ENCODE data around the gene AKAP4.

The AKAP4 gene

GRCh38 chrX:50188859-50189600, 11.8 kb downstream of the AKAP4 start:
- Histone ChIP-seq H3K27me3 (ENCODE audit: insufficient read depth, insufficient read length) (no peaks in the 10 kb centered on the region), H3K4me3 (ENCODE audit: insufficient read length, low read depth) (no peak overlapping the region), H3K9me3 (ENCODE audit: insufficient read depth, low read length) (no peaks in the 10 kb centered on the region; the same call in 1 of the 2 replicates), H3K9ac (ENCODE audit: insufficient read length, low read depth) (no peak overlapping the region), H3K36me3 (ENCODE audit: insufficient read depth, insufficient read length, low read length) (no peaks in the 10 kb centered on the region), H3K4me1 (ENCODE audit: insufficient read depth, insufficient read length) (no peaks in the 10 kb centered on the region)
- no peak for TF ChIP-seq YY1 (IDR thresholded peaks at IDR 0.05; ENCODE audit: insufficient read depth, insufficient read length)
- no peak for TF ChIP-seq ZNF274 (IDR thresholded peaks at IDR 0.05; ENCODE audit: low read depth, low read length)
- no peak for TF ChIP-seq SUZ12 (IDR thresholded peaks at IDR 0.05; ENCODE audit: extremely low read depth, insufficient read depth, insufficient read length)
- DNase-seq (ENCODE audit: low read depth, low spot score), result no peak

DNA sequence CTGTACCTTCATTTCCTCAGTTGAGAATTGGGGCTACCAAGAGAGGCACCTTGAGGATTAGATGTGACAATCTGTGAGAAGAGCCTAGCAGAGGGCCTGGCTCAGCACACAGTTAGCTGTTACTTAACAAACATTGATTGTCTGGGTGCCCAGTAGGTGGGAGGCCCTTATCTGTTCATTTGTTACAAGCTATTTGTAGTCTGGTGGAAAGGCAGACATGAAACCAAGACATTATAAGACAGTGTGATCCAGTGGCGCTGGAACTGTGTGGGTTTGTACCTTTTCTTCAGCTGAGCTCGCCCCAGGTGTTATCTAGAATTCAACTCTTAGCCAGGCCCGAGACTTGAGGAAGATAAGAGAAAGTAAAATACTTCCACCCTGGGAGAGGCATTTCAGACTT, 16.9 kb downstream of the AKAP4 start:
- Histone ChIP-seq H3K4me1 (ENCODE audit: insufficient read depth, insufficient read length) (no peaks in the 10 kb centered on the region), H3K36me3 (ENCODE audit: insufficient read depth, insufficient read length, low read length) (no peaks in the 10 kb centered on the region), H3K9me3 (ENCODE audit: insufficient read depth, low read length) (no peaks in the 10 kb centered on the region), H3K4me3 (ENCODE audit: insufficient read length, low read depth) (no peak overlapping the region), H3K27me3 (ENCODE audit: insufficient read depth, insufficient read length) (no peaks in the 10 kb centered on the region), H3K9ac (ENCODE audit: insufficient read length, low read depth) (no peak overlapping the region)
- TF ChIP-seq YY1 (IDR thresholded peaks at IDR 0.05; ENCODE audit: insufficient read depth, insufficient read length), result no peak
- TF ChIP-seq SUZ12 (IDR thresholded peaks at IDR 0.05; ENCODE audit: extremely low read depth, insufficient read depth, insufficient read length), result no peak
- no peak for TF ChIP-seq ZNF274 (IDR thresholded peaks at IDR 0.05; ENCODE audit: low read depth, low read length)
- no peak for DNase-seq (ENCODE audit: low read depth, low spot score)

DNA sequence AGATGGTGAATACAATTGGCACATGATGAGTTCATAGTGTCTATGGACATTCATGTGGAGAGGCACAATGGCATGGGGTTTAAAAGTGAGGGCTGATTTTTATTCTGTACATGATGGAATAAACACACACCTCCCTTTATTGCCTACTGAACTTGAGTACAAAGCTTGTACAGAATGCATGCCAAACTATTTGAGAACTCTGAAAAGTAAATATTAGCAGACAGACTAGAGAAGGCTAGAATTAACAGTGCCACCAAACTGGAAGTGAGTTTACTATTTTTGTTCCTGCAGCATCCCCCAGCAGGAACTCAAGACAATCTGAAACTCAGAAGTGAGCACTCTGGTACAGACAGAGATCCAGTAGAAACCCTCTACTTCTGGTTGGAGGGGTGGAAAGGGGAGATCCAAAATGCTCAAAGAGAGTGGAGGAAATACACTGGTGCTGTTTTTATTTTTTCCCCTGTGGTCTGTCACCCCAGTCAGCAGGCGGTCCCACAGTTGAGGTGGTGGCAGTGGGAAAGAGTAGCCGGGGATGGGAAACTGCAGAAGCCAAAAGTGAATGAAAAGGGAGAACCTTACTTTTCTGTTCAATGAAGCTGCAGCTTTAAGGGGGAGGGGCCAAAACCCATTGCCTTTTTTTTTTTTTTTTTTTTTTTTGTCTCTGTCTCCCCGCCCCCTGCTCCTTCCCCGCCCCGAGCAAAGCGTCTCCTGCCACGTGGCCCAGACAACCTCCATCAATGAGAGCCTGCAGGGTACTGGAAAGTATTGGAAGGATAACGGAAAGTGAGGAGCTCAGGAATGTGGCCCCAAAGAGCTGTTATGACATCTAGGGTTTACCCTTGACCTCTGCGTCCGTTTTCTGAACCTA, 20.5 kb downstream of the AKAP4 start:
- Histone ChIP-seq H3K9ac (ENCODE audit: insufficient read length, low read depth) (no peak overlapping the region), H3K4me1 (ENCODE audit: insufficient read depth, insufficient read length) (no peaks in the 10 kb centered on the region), H3K9me3 (ENCODE audit: insufficient read depth, low read length) (no peaks in the 10 kb centered on the region; the same call in 1 of the 2 replicates), H3K4me3 (ENCODE audit: insufficient read length, low read depth) (no peak overlapping the region), H3K27me3 (ENCODE audit: insufficient read depth, insufficient read length) (no peaks in the 10 kb centered on the region), H3K36me3 (ENCODE audit: insufficient read depth, insufficient read length, low read length) (no peaks in the 10 kb centered on the region)
- no peak for DNase-seq (ENCODE audit: low read depth, low spot score)
- no peak for TF ChIP-seq SUZ12 (IDR thresholded peaks at IDR 0.05; ENCODE audit: extremely low read depth, insufficient read depth, insufficient read length)
- TF ChIP-seq YY1 (IDR thresholded peaks at IDR 0.05; ENCODE audit: insufficient read depth, insufficient read length), result no peak
- TF ChIP-seq ZNF274 (IDR thresholded peaks at IDR 0.05; ENCODE audit: low read depth, low read length), result no peak

DNA sequence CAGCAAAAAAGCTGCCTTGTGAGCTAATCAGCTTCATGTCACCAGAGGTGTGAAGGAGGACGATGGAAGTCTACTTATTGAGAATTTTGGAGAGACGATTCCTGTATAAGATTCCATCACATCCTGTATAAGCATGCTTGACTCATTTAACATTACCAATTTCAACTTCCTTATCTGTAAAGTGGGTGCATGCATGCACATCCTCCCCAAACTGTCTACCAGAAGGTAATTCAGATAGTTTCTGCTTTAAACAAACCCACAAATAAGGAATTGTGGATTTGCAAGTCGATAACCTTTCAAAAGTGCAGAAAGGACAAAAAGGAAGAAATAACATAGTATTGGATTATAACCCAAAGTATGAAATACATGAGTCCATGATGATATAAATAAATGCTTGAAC, 31.1 kb downstream of the AKAP4 start:
- peaks cover 2% of the 10 kb centered on the region for H3K4me1 ChIP-seq (ENCODE audit: insufficient read depth, insufficient read length)
- H3K9ac ChIP-seq (ENCODE audit: insufficient read length, low read depth), result no peak overlapping the region
- H3K9me3 ChIP-seq (ENCODE audit: insufficient read depth, low read length), result peaks cover 3% of the 10 kb centered on the region; the same call in 1 of the 2 replicates
- DNase-seq (ENCODE audit: low read depth, low spot score), result no peak
- H3K36me3 ChIP-seq (ENCODE audit: insufficient read depth, insufficient read length, low read length), result no peaks in the 10 kb centered on the region
- no peaks in the 10 kb centered on the region for H3K27me3 ChIP-seq (ENCODE audit: insufficient read depth, insufficient read length)
- TF ChIP-seq YY1 (IDR thresholded peaks at IDR 0.05; ENCODE audit: insufficient read depth, insufficient read length) (no peak), SUZ12 (IDR thresholded peaks at IDR 0.05; ENCODE audit: extremely low read depth, insufficient read depth, insufficient read length) (no peak), ZNF274 (IDR thresholded peaks at IDR 0.05; ENCODE audit: low read depth, low read length) (no peak)
- no peak overlapping the region for H3K4me3 ChIP-seq (ENCODE audit: insufficient read length, low read depth)

DNA sequence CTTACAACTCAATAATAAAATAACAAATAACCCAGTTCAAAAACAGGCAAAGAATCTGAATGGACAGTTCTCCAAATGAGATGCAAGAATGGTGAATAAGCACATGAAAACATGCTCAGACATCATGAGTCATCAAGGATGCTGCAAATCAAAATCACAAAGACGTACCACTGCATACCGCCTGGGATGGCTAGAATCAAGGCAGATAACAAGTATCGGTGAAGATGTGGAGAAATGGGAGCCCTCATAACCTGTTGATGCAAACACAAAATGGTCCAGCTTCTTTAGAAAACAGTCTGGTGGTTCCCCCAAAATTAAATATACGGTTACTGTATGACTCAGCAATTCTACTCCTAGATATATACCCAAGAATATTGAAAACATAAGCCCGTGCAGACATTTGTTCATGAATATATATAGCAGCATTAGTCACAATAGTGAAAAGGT, 32.5 kb downstream of the AKAP4 start:
- no peaks in the 10 kb centered on the region for H3K9me3 ChIP-seq (ENCODE audit: insufficient read depth, low read length)
- DNase-seq (ENCODE audit: low read depth, low spot score), result no peak
- H3K4me1 ChIP-seq (ENCODE audit: insufficient read depth, insufficient read length), result peaks cover 2% of the 10 kb centered on the region
- no peak overlapping the region for H3K9ac ChIP-seq (ENCODE audit: insufficient read length, low read depth)
- no peaks in the 10 kb centered on the region for H3K36me3 ChIP-seq (ENCODE audit: insufficient read depth, insufficient read length, low read length)
- no peak overlapping the region for H3K4me3 ChIP-seq (ENCODE audit: insufficient read length, low read depth)
- H3K27me3 ChIP-seq (ENCODE audit: insufficient read depth, insufficient read length), result no peaks in the 10 kb centered on the region
- TF ChIP-seq YY1 (IDR thresholded peaks at IDR 0.05; ENCODE audit: insufficient read depth, insufficient read length) (no peak), SUZ12 (IDR thresholded peaks at IDR 0.05; ENCODE audit: extremely low read depth, insufficient read depth, insufficient read length) (no peak), ZNF274 (IDR thresholded peaks at IDR 0.05; ENCODE audit: low read depth, low read length) (no peak)

GRCh38 chrX:50167366-50167765, 33.4 kb downstream of the AKAP4 start:
- Histone ChIP-seq H3K9me3 (ENCODE audit: insufficient read depth, low read length) (no peaks in the 10 kb centered on the region), H3K9ac (ENCODE audit: insufficient read length, low read depth) (no peak overlapping the region), H3K36me3 (ENCODE audit: insufficient read depth, insufficient read length, low read length) (no peaks in the 10 kb centered on the region), H3K4me3 (ENCODE audit: insufficient read length, low read depth) (no peak overlapping the region), H3K27me3 (ENCODE audit: insufficient read depth, insufficient read length) (no peaks in the 10 kb centered on the region), H3K4me1 (ENCODE audit: insufficient read depth, insufficient read length) (peaks cover 2% of the 10 kb centered on the region)
- no peak for DNase-seq (ENCODE audit: low read depth, low spot score)
- TF ChIP-seq SUZ12 (IDR thresholded peaks at IDR 0.05; ENCODE audit: extremely low read depth, insufficient read depth, insufficient read length), result no peak
- TF ChIP-seq YY1 (IDR thresholded peaks at IDR 0.05; ENCODE audit: insufficient read depth, insufficient read length), result no peak

DNA sequence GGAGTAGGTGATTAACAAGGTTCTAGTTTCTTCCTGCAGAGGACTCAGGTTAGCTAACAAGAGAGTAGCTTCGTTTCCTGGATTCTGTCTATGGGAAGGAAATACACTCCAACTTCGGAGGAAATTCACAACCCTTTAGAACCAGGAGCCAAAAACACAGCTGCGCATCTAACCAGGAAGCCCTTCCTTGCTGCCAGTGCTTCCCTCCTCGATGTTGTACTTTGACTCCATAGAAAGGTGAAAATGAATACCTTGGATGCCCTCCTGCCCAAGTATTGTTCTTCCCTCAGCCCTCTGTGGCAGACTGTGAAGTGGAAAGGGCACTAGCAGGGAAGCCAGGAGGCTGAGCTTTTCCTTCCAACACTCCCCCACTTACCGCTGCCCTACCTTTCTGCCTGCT, 35.1 kb downstream of the AKAP4 start:
- H3K4me3 ChIP-seq (ENCODE audit: insufficient read length, low read depth), result no peak overlapping the region
- no peaks in the 10 kb centered on the region for H3K27me3 ChIP-seq (ENCODE audit: insufficient read depth, insufficient read length)
- no peak for DNase-seq (ENCODE audit: low read depth, low spot score)
- no peaks in the 10 kb centered on the region for H3K9me3 ChIP-seq (ENCODE audit: insufficient read depth, low read length)
- TF ChIP-seq ZNF274 (IDR thresholded peaks at IDR 0.05; ENCODE audit: low read depth, low read length) (no peak), SUZ12 (IDR thresholded peaks at IDR 0.05; ENCODE audit: extremely low read depth, insufficient read depth, insufficient read length) (no peak), YY1 (IDR thresholded peaks at IDR 0.05; ENCODE audit: insufficient read depth, insufficient read length) (no peak)
- no peak overlapping the region for H3K9ac ChIP-seq (ENCODE audit: insufficient read length, low read depth)
- peaks cover 2% of the 10 kb centered on the region for H3K4me1 ChIP-seq (ENCODE audit: insufficient read depth, insufficient read length)
- no peaks in the 10 kb centered on the region for H3K36me3 ChIP-seq (ENCODE audit: insufficient read depth, insufficient read length, low read length)

Measured in NT2/D1 (cell line).